ENCODE results near the gene EDN2. TPM values are rescaled to one million over a fixed set of nuclear protein-coding genes. Genes with fewer than 3 reads are reported as not detected.
A peak's percentile ranks its signal among the peaks of the same experiment; 100 is the strongest.

The EDN2 gene
- total RNA-seq, 1 experiment from 2014 or later: 0.40 TPM

DNA sequence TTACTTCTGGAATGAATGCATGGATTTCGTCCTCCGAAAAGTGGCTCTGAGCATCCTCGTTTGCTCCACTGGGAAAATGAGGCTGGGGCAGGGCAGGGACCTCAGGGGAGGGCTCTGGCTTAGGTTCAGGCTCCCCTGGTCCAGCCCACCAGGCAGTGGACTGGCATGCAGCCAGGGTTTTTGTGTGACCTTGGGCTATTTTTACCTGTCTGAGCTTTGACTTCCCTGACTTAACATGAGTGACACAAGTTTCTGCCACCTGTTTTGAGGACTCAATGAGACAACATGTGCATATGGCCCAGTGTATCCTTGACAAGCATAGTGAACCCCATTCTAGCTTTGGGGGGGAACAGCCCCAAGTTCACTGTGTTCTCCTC lies 32.6 kb upstream of the EDN2 start:
- no peak for DNase-seq (ENCODE audit: low read depth)

DNA sequence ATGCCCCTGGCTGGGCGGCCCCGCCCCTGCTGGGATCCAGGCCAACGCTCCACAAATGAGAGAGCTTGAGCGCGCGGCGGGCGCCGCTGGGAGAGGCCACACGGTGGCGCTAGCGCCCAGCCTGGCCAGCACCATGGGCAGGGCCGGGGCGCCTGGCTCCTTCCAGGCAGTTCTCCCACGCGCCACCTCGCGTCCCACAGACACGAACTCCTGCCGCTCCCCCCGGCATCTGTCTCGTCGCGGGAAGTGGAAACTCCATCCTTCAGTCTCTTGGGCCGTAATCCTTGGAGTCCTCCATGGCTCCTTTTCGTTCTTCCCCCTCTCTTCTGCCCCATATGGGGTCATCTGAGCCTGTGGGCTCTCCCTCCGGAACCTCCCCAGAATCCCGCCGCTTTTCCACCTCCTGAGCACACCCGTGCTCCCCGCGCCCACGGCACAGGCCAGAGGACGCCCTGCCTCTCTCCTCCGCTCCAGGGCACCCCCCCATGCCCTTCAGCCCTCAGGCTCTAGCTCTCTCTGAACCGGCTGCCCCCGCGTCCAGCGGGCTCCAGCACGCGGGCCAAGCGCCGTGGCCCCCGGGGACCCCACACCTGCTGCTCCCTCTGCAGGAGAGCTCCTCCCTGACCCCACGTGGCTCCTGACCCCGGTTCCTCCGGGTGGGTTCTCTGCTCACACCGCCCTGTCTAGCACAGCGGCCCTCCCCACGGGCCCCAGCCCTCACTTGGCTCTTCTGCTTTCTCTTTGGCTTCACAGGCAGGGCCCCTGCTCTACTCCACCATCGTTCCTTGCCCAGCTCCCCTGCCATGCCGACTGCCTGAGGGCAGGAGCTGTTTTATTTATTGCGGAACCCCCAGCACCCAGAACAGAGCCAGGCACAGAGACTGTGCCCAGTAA lies 31.9 kb upstream of the EDN2 start:
- DNase-seq (ENCODE audit: low read depth): peak; percentile 88

DNA sequence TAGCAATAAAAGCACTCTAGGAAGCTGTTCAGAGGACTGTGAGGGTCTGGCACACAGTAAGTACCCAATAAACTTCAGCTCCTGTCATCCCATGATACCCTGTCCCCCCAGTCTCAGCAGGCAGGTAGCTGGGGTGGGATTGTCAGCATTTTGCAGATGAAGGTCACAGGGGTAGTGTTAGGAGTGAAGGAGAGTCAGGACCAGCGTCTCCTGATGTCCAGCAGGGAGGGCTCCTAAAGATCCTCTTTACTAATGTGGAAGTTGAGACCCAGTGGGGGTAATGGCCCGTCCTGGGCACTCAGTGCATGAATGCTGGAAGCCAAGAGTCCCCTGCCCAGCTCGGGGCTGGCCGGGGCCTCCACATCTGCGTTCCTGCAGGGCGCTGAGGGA lies 31.3 kb upstream of the EDN2 start:
- DNase-seq (ENCODE audit: low read depth): no peak

DNA sequence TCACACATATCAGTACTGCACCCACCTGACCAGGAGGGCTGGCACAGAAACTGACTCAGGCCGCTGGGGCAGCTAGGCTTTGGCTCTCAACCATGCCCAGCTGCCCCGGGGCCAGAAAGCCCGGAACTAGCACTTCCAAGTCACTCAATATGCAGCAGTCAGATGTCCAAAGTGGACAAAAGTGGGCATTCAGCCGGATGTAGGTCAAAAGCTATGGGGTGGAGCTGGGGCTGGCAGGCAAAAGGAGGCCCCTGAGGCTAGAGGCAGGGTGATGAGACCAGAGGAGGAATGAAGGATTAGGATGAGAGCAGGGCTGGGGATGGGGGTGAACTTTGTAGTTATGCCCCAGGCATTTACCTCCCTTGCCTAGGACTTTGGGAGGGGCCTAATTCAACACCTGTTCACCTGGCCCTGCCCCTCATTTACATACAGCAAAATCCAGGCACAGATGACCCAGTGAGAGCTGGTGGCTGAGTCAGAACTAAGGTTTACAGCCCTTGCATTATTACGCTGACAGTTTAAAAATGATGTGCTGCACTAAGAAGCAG lies 30.7 kb upstream of the EDN2 start:
- DNase-seq (ENCODE audit: low read depth): no peak

DNA sequence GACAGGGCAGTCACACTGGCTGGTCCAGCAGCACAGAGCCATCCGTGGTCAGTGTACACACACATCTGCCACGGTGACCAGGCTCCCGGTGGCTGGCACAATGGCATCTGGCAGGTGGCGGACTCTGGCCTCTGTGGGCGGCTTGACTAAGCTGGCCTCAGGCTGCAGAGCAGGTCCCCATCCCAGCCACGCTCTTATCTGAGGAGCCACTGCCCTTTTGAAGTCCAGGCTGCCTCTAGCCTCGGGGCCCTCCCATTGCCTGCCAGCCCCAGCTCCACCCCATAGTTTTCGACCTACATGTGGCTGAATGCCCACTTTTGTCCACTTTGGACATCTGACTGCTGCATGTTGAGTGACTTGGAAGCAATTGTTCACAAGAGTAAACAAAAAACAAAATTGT lies 29.9 kb upstream of the EDN2 start:
- DNase-seq (ENCODE audit: low read depth): no peak

DNA sequence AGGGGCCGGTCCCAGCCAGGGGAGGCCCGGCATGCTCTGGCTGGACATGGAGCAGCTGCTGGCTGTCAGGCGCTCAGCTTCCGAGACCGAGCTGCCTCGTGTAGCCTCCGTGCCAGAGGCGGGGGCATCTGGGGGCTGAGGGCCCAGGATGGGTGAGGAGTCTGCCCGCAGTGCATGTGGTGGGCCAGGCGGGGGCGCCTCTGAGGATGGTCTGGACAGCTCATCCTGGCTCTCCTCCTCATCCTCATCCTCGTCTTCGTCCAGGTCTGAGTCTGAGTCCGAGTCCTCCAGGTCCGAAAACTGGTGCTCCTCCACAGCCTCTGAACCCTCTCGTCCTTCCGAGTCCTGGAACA lies 28.9 kb upstream of the EDN2 start:
- DNase-seq (ENCODE audit: low read depth): no peak

DNA sequence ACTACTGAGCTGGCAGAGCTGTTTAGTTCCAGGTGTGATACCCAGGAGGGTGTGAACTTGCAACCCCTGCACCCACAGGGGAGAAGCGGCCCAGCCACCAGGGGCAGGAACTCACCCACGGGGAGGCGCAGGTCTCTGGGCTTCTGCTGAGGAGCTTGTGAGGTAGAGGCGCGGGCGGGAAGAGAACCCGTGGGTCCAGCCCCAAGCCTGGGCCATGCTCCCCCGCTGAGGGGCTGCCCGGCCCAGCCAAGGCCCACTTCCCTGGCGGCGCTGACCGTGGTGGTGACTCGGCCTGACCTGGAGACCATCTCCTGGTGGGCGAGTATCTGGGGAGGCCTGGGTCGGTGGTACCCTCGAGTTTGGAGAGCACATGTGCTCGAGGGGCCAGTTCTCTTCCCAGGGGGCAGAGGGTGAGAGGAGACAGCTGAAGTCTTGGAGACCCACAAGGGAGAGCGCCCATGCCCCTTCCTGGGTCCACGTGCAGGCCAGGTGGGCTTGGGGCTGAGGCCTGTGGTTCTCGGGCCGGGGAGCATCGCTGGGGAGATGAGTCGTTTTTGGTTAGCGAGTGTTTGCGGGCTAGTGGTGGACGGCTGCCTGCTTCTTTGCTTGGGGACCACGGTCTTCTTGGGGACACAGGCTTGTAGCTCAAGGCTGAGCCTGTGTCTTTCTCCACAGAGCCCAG lies 28.4 kb upstream of the EDN2 start:
- no peak for DNase-seq (ENCODE audit: low read depth)

DNA sequence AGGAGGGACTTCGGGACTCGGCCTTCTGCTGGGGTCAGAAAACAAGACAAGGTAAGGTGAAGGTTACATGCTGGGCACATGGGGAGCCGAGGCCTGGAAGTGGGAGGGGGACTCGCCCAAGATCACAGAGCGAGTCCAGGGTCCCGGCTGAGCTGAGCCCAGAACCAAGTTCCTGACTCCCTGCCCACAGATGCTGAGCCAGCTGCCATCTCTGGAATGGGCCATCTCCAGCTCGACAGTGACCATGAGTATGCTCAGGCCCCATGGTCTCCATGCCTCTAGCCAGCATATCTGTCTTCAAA lies 26.7 kb upstream of the EDN2 start:
- DNase-seq (ENCODE audit: low read depth): no peak

DNA sequence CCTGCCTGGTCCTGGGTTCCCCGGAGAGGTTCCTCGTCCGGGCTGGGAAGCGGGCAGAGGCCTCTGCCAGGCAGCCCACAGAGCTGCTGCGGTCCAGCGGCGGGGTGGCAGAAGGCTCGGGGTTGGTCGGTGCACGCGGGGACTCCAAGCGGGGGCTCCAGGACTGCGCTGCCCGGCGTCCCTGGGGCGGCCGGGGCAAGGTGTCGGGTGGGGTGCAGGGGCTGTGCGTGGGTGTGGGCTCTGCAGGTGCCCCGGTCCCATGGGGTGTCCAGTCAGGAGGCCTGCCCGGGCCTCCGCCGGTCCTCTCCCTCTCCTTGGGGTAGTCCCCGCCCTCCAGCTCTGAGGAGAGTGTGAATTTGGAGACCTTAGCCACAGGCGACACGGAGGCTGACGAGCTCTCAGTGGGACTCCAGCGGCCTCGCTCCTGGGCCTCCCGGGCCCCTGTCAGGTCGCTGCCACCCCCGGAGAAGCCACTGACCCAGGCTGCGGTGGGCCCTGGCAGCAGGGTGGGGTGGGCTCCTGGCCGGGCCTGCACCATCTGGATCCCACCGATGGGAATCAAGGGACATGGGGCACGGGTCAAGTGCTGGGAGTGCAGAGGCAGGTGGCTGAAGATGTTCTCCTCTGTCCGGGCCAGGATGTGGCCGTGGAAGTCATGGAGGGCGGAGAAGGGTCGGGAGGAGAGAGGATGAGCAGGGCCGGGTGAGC lies 26.2 kb upstream of the EDN2 start:
- no peak for DNase-seq (ENCODE audit: low read depth)

DNA sequence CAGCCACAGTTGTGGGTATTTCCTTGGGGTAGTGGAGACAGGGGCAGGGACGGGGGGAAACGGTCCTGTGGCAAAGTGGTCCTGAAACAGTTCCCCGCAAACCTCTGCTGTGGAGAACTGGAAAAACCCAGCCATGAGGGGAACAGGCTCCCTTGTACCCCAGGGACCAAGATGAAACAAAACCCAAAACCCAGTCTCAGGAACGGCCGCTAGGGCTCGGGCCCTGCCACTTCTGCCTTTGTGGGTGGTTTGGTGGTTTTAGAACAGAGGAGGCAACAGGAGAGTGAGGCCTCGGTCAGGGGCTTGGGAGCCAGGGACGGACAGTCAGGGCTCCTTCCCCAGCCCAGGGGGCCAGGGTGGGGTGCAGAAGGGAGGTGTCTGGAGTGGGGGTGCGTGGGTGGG lies 24.8 kb upstream of the EDN2 start:
- DNase-seq (ENCODE audit: low read depth): no peak

DNA sequence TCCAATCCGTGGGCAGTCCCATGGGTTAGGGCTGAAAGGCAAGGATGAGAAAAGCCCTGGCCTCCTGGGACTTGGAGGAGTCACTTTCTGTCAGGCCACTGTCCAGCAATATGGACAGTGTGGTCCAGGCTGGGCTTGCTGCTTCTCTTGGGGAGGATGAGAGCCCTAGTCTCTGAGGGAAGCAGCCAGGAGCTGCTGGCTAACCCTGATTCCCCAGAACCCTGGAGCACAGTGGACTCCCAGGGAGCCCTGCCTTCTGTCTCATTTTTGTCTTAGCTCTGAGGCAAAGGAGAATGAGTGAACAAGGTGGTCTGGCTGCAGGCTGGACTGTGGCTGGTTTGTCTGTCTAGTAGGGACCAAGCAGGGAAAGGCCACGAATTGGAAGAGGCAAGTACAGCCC lies 23.8 kb upstream of the EDN2 start:
- no peak for DNase-seq (ENCODE audit: low read depth)

DNA sequence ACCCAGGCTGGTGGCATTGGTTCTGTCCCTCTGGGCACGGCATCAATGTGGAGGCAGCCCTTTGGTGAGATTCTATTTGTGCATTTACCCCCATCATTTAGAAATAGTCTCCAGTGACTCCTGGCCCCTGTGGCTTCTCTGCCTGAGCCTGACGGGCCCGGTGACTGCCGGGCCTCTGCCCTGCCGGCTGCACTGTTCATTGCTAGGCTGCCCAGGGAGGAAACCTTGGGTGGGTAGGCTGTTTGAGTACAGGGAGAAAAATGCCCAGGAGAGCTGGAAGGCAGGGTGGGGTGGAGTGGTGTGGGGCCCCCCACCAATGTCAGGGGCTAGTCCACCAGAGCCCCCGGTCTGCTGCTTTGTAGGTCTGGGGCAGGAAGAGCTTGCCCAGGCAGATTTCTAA lies 23.4 kb upstream of the EDN2 start:
- no peak for DNase-seq (ENCODE audit: low read depth)

DNA sequence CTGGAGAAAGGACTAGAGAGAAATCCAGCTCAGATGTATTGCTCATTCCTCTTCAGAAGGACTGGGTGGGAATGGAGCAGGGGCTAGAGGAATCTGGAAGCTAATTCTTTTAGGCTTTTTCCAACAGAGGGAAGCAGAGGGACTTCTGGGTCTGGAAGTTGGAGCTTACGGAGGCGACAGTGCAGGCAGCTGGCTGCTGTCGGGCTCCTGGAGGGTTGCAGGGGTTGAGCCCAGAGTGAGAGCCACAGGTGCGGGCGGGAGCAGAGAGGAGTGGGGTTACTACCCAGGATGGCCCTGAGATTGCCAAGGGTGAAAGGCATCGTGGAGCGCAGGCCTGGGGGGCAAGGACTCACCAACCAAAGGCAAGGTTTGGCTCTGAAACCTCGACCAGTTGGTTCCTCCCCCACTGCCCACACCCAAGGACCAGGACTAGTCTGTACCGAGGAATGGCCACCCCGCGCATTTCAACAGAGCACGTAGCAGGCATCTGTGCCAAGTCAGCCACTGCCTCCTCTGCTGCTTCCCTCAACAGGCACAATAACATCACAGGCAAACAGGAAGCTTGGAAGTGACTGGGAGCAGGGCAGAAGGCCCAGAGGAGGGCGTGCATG lies 22.7 kb upstream of the EDN2 start:
- no peak for DNase-seq (ENCODE audit: low read depth)

DNA sequence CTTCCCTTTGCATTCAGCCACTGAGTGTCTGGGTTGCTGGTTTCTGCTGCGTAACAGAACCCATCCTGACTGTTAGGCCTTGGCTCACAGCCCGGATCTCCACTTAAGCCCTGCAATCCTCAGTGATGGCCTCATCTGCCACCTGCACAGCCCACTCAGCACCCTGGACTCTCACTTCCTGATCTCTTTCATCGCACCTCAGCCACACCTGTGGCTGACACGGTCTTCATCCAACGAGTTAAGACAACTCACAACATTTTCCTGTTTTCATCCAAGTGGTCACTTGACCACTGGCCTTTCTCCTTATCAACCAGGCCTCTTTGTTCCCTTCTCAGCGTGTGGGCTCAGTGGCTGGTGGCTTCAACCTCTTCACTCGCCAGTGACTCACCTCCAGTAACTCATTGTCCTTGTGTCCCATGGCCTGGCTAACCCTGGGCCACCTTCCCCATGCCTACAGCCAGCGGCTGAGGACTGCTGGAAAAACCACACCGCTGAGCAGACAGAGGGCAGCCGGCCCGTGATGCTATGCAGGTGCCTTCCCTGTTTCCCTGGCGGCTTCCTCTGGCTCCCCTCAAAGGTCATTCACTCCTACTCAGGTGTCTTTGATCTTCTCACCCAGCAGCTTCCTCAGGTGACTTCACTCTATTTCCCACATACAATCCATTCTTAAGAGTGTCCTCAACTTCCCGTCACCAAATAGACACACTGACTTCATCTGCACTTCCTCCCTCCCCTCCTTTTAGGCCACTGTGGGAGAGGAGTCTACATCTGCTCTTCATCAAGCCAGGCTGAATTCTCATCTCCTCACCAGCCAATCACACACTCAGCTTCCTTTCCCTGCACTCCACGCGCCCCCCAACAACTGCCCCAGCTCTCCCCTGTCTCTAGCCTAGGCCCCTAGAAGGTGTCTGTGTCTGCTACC lies 19.9 kb upstream of the EDN2 start:
- peak; percentile 80 for DNase-seq (ENCODE audit: low read depth)

DNA sequence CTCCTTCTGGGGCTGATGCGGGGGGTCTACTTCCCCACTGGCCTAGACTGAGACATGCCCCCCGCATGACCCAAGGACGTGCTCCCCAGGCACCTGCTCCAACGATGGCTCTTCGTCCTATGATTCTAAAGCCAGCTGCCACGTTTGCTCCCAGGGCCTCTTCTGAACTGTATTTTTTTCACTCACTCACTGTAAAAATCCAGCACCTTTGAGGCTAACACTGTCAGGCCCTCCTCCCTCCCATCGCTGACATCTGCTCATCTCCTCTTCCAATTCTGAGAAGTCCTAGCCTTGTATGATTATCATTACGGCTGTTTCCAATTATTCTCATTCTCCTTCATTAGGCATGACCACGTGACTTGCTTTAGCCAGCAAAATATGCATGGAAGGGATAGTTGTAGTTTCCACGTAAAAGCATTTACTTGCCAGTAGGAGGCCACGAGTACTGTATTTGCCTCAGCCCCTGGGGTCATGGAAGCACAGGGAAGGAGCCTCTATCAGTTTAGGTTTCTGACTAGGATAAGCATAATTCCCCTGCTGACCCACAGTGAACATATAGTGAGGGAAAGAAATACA lies 19.1 kb upstream of the EDN2 start:
- no peak for DNase-seq (ENCODE audit: low read depth)

DNA sequence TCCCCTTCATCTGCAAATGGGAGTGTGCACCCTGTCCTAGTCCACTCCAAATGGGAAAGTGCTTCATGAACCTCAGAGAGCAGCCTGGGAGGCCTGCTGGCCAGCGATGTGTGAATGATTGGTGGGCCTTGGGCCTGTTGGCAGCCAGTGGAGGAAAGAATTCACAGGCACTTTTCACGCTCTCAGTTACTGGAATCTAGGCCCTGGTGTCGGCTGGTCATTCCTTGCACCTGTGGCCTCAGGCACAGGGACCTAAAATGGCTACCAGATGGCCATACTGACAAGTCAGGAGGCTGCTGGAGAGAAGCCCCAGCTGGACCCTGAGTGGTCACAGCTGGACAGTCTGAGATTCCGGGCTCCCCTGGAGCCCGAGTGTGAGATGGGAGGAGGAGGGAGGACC lies 18.4 kb upstream of the EDN2 start:
- no peak for DNase-seq (ENCODE audit: low read depth)

DNA sequence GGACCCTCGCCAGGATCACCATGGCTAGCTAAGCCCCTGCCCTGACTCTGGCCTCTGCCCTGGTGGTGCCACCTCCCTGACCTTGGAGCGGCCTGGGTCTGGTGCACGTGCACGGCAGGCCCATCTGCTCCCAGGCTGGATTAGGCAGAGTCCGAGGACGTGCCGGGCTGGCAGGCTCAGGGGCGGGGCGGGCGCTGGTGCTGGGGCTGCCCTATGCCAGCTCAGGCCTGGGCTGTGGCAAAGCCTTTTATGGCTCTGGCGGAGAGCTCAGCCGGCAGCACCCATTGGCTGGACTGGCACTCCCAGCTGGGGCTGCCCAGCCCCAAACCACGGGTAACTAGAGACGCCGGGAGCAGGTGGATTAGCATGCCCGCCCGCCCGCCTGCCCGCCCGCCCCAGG lies 17.1 kb upstream of the EDN2 start:
- DNase-seq (ENCODE audit: low read depth): no peak

DNA sequence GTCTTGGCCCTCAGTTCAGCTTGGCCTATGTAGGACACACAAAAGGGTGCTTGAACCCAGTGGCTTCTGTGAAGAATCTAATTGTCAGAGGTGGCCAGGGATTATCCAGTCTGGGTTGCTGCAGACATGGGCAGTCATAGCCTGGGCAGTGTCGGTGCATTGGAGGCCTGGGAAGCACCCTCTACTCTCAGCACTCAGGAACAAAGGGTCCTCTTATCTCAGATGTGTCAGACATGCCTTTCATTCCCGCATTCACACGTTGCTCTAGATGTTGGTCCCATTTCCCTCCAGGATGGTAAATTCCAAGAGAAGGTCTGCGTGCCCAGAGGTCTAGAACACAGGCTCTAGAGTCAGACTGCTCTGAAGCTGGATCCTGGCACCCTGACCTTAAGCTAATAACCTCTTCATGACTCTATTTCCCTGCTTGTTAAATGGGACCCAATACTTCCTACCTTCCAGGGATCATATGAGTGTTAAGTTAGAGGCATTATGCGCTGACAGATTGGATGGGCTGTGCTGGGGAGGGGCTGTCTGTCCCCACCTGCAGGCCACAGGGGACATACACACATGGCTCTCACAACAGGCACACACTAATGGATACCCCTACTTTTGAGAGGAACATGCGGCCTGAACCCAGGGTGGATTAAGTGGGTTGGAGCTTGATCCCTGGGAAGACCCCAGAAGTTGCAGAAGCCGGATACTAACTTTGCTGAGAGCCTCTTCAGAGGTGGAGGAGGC lies 16.5 kb upstream of the EDN2 start:
- DNase-seq (ENCODE audit: low read depth): no peak

DNA sequence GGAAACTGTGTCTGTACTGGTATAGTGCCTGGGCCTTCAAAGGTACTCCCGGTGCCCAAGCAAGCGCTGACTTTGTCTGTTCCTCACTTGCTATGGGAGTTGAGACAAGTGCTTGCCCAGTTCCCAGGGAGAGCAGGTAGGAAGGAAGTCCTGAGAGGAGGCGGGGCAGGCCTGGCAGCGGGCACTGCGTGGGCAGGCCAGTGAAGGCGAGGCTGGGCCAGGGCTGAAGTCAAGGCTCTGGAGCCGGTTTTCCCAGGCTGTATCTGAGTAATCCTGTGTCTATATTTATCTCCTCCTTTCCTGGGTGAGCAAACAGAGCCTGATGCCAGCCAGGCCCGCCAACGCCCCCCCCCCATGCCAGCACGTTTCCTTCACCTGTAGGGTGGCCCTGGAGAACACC lies 15.9 kb upstream of the EDN2 start:
- DNase-seq (ENCODE audit: low read depth): no peak

DNA sequence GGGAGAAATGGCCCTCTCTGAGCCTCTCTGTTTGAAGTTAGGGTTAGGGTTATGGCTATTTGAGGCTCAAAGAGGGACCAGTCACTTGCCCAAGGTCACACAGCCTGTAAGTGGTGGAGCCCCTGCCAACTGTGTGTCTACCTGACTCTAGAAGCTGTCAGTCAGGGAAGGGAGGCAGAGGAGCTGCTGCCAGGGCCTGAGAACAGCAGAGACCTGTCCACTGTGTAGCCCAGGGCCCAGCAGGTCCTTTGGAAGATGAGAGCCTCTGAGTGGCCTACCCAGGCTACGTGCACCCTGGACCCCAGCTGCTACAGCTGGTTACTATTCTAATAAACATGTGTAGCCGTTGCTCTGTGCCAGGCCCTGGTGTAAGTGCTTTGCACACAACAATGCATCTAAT lies 15.1 kb upstream of the EDN2 start:
- DNase-seq (ENCODE audit: low read depth): no peak
